K562 (cell line): ENCODE results near the gene TGFBR1. TPM values are rescaled to one million over a fixed set of nuclear protein-coding genes. Genes with fewer than 3 reads are reported as not detected.

Experiments used
- ATAC-seq: fragments of 200-7000 bp; cut with Tn5 transposase; 3 replicates; pipeline ENCODE4 v1.9.1; 2020; ENCODE audit warnings: moderate library complexity
- BruUV-seq: library from RNA; stranded (reverse); fragments of 400-500 nt; replicated peaks from 2 replicates; lab custom pipeline; 2021; lab: Mats Ljungman, UMichigan
- CTCF ChIA-PET: fragments of 300-600 bp; formaldehyde crosslinking; extraction: SDS; loops from one replicate; lab custom pipeline; 2021; ENCODE audit warnings: low intra/inter-chr PET ratio; lab: Yijun Ruan, JAX
- POLR2A ChIA-PET: fragments of 300-600, 350-650 bp; sonication (Branson Sonifier 250); formaldehyde crosslinking; extraction: SDS; loops from one replicate; lab custom pipeline; 2021; ENCODE audit warnings: antibody characterized with exemption, inconsistent platforms; lab: Yijun Ruan, JAX
- DNase-seq, 4 experiments: peaks; one replicate each; pipeline versions ENCODE4 v3.0.0 to v3.0.0-alpha.2; 2011 to 2018; ENCODE audit warnings: low spot score in 3 of 4, mixed read lengths in 3 of 4; ENCODE audit errors: extremely low read depth in 1 of 4
- FAIRE-seq: peaks from 2 replicates; lab custom pipeline; 2011; peaks lifted over from hg19 to GRCh38; lab: Jason Lieb, UNC
- H2AFZ ChIP-seq: 2 replicates; pipeline ENCODE4 v1.6.0; 2011; ENCODE audit warnings: low read depth, low read length, control low read depth, inconsistent platforms
- H3K27ac ChIP-seq: fragments of 200-600 bp; 3 replicates; pipeline ENCODE4 v1.8.0; 2011; ENCODE audit warnings: low read depth, mild to moderate bottlenecking, control low read depth, inconsistent platforms, low read length, moderate library complexity, mixed read lengths; ENCODE audit errors: extremely low read depth
- H3K27me3 ChIP-seq, 2 experiments: fragments of 300-600 bp in 1 of 2; 2 replicates in 1 of 2; 3 replicates in 1 of 2; pipeline versions ENCODE4 v1.6.0 to v1.8.0; 2011; ENCODE audit warnings: inconsistent platforms in 2 of 2, low read length in 2 of 2, mild to moderate bottlenecking in 1 of 2, mixed read lengths in 1 of 2, moderate library complexity in 1 of 2; ENCODE audit not compliant: control insufficient read depth in 2 of 2, insufficient read depth in 2 of 2
- H3K36me3 ChIP-seq: fragments of 300-600 bp; 3 replicates; pipeline ENCODE4 v1.8.0; 2011; ENCODE audit warnings: mild to moderate bottlenecking, low read length, inconsistent platforms; ENCODE audit not compliant: control insufficient read depth, insufficient read depth
- H3K4me1 ChIP-seq, 2 experiments: fragments of 200-600 bp in 1 of 2; replicated peaks in 1 of 2; 2 replicates in 1 of 2; 3 replicates in 1 of 2; pipeline versions ENCODE4 v1.5.1 to v1.8.0; 2011; ENCODE audit warnings: inconsistent platforms in 2 of 2, low read length in 2 of 2, mild to moderate bottlenecking in 1 of 2, mixed read lengths in 1 of 2, moderate library complexity in 1 of 2; ENCODE audit not compliant: control insufficient read depth in 2 of 2, insufficient read depth in 2 of 2
- H3K4me2 ChIP-seq: 2 replicates; pipeline ENCODE4 v1.6.1; 2011; ENCODE audit warnings: low read length, control low read depth, inconsistent platforms, mixed read lengths; ENCODE audit not compliant: insufficient read depth
- H3K4me3 ChIP-seq: fragments of 200-600 bp; sonication (generic), shearing (Covaris generic); 2 replicates; pipeline ENCODE4 v1.5.1; 2016; ENCODE audit warnings: control low read depth, inconsistent platforms
- H3K79me2 ChIP-seq: fragments of 200-600 bp; 3 replicates; pipeline ENCODE4 v1.8.0; 2011; ENCODE audit warnings: low read length, inconsistent platforms; ENCODE audit not compliant: control insufficient read depth, insufficient read depth
- H3K9ac ChIP-seq, 2 experiments: 2 replicates each; pipeline versions ENCODE4 v1.6.0 to v1.6.1; 2011; ENCODE audit warnings: low read depth in 2 of 2, low read length in 2 of 2, control low read depth in 1 of 2, inconsistent platforms in 1 of 2, mild to moderate bottlenecking in 1 of 2, mixed read lengths in 1 of 2; ENCODE audit not compliant: insufficient read depth in 1 of 2
- H3K9me1 ChIP-seq: one replicate; pipeline ENCODE4 v1.6.0; 2011; ENCODE audit warnings: inconsistent platforms, mild to moderate bottlenecking, low read length, moderate library complexity; ENCODE audit not compliant: control insufficient read depth, insufficient read depth
- H3K9me3 ChIP-seq: replicated peaks from 2 replicates; pipeline ENCODE4 v1.5.1; 2011; ENCODE audit warnings: low read depth, low read length, inconsistent platforms; ENCODE audit not compliant: control insufficient read depth, insufficient read depth
- H4K20me1 ChIP-seq: replicated peaks from 2 replicates; pipeline ENCODE4 v1.6.1; 2011; ENCODE audit warnings: low read length, inconsistent platforms, mixed read lengths; ENCODE audit not compliant: control insufficient read depth, insufficient read depth
- ARID3B ChIP-seq: fragments of 250-450 bp; sonication (Bioruptor Pico); IDR thresholded peaks from 2 replicates; pipeline ENCODE4 v1.4.0; 2020; ENCODE audit warnings: borderline replicate concordance
- CREB3L1 ChIP-seq: fragments of 450-650 bp; IDR thresholded peaks from 2 replicates; pipeline ENCODE4 v1.6.1; 2014; ENCODE audit warnings: low read depth, mild to moderate bottlenecking, moderate library complexity, borderline replicate concordance
- MIER1 ChIP-seq: fragments of 450-650 bp; IDR thresholded peaks from 2 replicates; pipeline ENCODE4 v1.6.1; 2016; ENCODE audit warnings: antibody characterized with exemption, mild to moderate bottlenecking, low read depth
- PHF21A ChIP-seq: fragments of 450-650 bp; IDR thresholded peaks from 2 replicates; pipeline ENCODE4 v1.6.1; 2017; ENCODE audit warnings: low read depth, borderline replicate concordance
- POLR2AphosphoS2 ChIP-seq: IDR thresholded peaks from 2 replicates; pipeline ENCODE4 v1.6.1; 2012; ENCODE audit warnings: low read length, improper control_type of control experiment
- PTRF ChIP-seq: fragments of 450-650 bp; IDR thresholded peaks from 2 replicates; pipeline ENCODE4 v1.6.1; 2016; ENCODE audit warnings: mild to moderate bottlenecking, missing genetic modification characterization, missing compliant biosample characterization
- RBBP5 ChIP-seq: fragments of 200-600 bp; sonication (generic); IDR thresholded peaks from 2 replicates; pipeline ENCODE4 v1.6.1; 2012; ENCODE audit warnings: borderline replicate concordance, mild to moderate bottlenecking, low read length, control low read depth, inconsistent platforms; ENCODE audit not compliant: insufficient read depth, poor library complexity, severe bottlenecking
- RBM15 ChIP-seq: fragments of 200-400 bp; formaldehyde crosslinking; IDR thresholded peaks from 2 replicates; pipeline ENCODE4 v1.6.1; 2018; ENCODE audit warnings: mild to moderate bottlenecking, low read length, moderate library complexity; ENCODE audit not compliant: insufficient read depth
- SP1 ChIP-seq: sonication (generic); formaldehyde crosslinking; IDR thresholded peaks from 2 replicates; pipeline ENCODE4 v1.8.1; 2022; ENCODE audit warnings: mild to moderate bottlenecking, missing genetic modification reagents
- ZFP1 ChIP-seq: fragments of 450-650 bp; formaldehyde crosslinking; IDR thresholded peaks from 2 replicates; pipeline ENCODE4 v1.4.0; 2020; ENCODE audit warnings: mild to moderate bottlenecking, mixed read lengths
- ZKSCAN3 ChIP-seq: fragments of 250-450 bp; sonication (Bioruptor Pico); IDR thresholded peaks from 2 replicates; pipeline ENCODE4 v1.4.0; 2020
- ZNF584 ChIP-seq: fragments of 200-800 bp; sonication (Bioruptor generic); IDR thresholded peaks from 2 replicates; pipeline ENCODE4 v1.6.1; 2016; ENCODE audit warnings: low read depth, mild to moderate bottlenecking, missing genetic modification characterization, missing compliant biosample characterization
- WGBS: fragments of 100-300 bp; shearing (Covaris generic); methylation state at CpG from one replicate; pipeline ENCODE4 v1.1.6; 2016; ENCODE audit warnings: low coverage, mixed read lengths; ENCODE audit not compliant: insufficient coverage; ENCODE audit errors: missing lambda C conversion rate; 5-methylcytosine and 5-hydroxymethylcytosine counted together
- in situ Hi-C: fragments of 300-500 bp; cut with MboI; formaldehyde crosslinking; loops from 4 replicates; pipeline ENCODE4 v1.15.0; 2018; ENCODE audit warnings: inconsistent platforms, mixed read lengths
- intact Hi-C: fragments of 100-400 bp; cut with micrococcal nuclease; formaldehyde crosslinking; loops from 2 replicates; pipeline ENCODE4 v1.14.2; 2022
- polyA plus RNA-seq, 8 experiments: library from polyadenylated mRNA; depleted of rRNA in 4 of 8; stranded (reverse) in 5 of 8; unstranded in 3 of 8; fragments of >200 nt; fragmentation: Nextera tagmentation in 2 of 8; fragmentation: Illumina TruSeq in 1 of 8; extraction: Ambion mirVana in 2 of 8; extraction: Trizol in 1 of 8; gene quantifications; 2 replicates each; pipeline versions ENCODE4 v1.2.1 to v1.2.3, GENCODE V29; 2011 to 2014; ENCODE audit warnings: inconsistent platforms in 1 of 8, missing spikeins in 1 of 8
- total RNA-seq, 7 experiments: library from RNA; depleted of rRNA in 6 of 7; stranded (reverse); fragments of >200 nt in 6 of 7; fragmentation: Illumina TruSeq in 2 of 7; extraction: Trizol in 2 of 7; gene quantifications; 2 replicates each; pipeline versions ENCODE4 v1.2.1 to v1.2.3, GENCODE V29; 2011 to 2021; ENCODE audit warnings: low replicate concordance in 1 of 7
- TF ChIP-seq, protein P1 (sequence below): sonication (generic); formaldehyde crosslinking; IDR thresholded peaks from 2 replicates; pipeline ENCODE4 v1.8.1; 2022; ENCODE audit warnings: missing genetic modification reagents

TGFBR1 gene
- total and polyA plus RNA-seq, 9 of the 15 experiments (the other 6 are each of a cell fraction or from before 2014, with no cell fraction given): 15.5 to 62.4 (median 42.7) TPM

- Histone ChIP-seq H3K36me3 (no peaks in the 10 kb centered on the region), H3K4me1 (no peaks in the 10 kb centered on the region), H2AFZ (no peak overlapping the region), H3K27ac (no peak overlapping the region), H3K4me2 (no peak overlapping the region), H3K4me3 (no peak overlapping the region), H3K27me3 (peaks cover 43 to 44% of the 10 kb centered on the region in 2 experiments; a peak in 4 of 5 replicates), H3K9ac (no peak overlapping the region), H3K9me3 (no peaks in the 10 kb centered on the region), H4K20me1 (no peaks in the 10 kb centered on the region), H3K79me2 (no peaks in the 10 kb centered on the region), H3K9me1 (no peaks in the 10 kb centered on the region)
- 10% methylated on average over 3 of the region's 3 CpGs for WGBS
- ChIA-PET POLR2A (interaction anchor here (0.9 kb wide), 1 partner anchor 31 kb away, joined by 3 read pairs; the partner anchor contains the start of genes ALG2 and SEC61B), CTCF (no interaction called here)
- TF ChIP-seq CREB3L1 (no peak), SP1 (no peak), ZKSCAN3 (no peak), POLR2AphosphoS2 (no peak), MIER1 (no peak), RBBP5 (no peak), PHF21A (no peak), ZFP1 (CRISPR knock-in tag) (no peak), RBM15 (no peak), PTRF (tag) (no peak), ARID3B (CRISPR knock-in tag) (no peak), ZNF584 (CRISPR knock-in tag) (no peak)
- TF ChIP-seq, protein P1, sequence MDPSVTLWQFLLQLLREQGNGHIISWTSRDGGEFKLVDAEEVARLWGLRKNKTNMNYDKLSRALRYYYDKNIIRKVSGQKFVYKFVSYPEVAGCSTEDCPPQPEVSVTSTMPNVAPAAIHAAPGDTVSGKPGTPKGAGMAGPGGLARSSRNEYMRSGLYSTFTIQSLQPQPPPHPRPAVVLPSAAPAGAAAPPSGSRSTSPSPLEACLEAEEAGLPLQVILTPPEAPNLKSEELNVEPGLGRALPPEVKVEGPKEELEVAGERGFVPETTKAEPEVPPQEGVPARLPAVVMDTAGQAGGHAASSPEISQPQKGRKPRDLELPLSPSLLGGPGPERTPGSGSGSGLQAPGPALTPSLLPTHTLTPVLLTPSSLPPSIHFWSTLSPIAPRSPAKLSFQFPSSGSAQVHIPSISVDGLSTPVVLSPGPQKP (CRISPR knock-in tag): no peak
- BruUV-seq: no TSS peak
- intact Hi-C loops (no loop called here), in situ Hi-C loops (loop anchor here (10.0 kb wide), 1 partner anchor 174 kb away; no protein-coding TSS in a partner anchor)
- DNase-seq: no peak
- no peak for ATAC-seq
- no peak for FAIRE-seq
These were observed 85.8 kb downstream of the TGFBR1 start for GRCh38 chr9:99190597-99191283.
